ENCODE data around the gene MED31.

GRCh38 chr17:6623941-6624340 is 27.5 kb downstream of the MED31 start:
- no peak for TF ChIP-seq CTCF (IDR thresholded peaks at IDR 0.05)
- no peak for TF ChIP-seq EP300 (IDR thresholded peaks at IDR 0.05)
- TF ChIP-seq ELK1 (IDR thresholded peaks at IDR 0.05; ENCODE audit: low read depth, low read length) = no peak
- no peak for TF ChIP-seq SMC3 (IDR thresholded peaks at IDR 0.05)
